Activated CD4-positive, alpha-beta T cell treated with anti-CD3 and anti-CD28 coated beads for 4 hours (primary cell): ENCODE results near the gene MEDAG.

Experiments used
- DNase-seq, 2 donors: peaks; one replicate each; pipeline ENCODE4 v3.0.0-alpha.2; 2020

The MEDAG gene

GRCh38 chr13:30966101-30966500 is 60.0 kb downstream of the MEDAG start:
- no peak for DNase-seq

DNA sequence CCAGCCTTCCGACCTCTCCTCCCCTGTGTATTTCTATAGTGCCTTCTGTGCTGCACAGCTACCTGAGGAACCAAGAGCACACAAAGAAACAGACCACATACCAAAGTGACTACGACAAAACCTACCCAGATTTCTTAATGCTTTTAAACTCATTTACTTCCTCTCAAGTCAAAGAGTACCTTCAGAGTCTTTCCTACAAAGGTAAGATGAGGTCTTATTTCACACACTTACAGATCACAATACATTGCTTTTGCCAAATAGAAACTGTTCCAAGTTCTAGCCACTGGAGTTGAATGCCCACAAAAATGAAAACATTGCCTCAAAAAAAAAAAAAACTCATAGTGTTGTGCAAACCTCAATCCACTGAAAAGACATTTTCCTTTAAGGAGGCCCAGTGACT is 62.8 kb downstream of the MEDAG start:
- no peak for DNase-seq

DNA sequence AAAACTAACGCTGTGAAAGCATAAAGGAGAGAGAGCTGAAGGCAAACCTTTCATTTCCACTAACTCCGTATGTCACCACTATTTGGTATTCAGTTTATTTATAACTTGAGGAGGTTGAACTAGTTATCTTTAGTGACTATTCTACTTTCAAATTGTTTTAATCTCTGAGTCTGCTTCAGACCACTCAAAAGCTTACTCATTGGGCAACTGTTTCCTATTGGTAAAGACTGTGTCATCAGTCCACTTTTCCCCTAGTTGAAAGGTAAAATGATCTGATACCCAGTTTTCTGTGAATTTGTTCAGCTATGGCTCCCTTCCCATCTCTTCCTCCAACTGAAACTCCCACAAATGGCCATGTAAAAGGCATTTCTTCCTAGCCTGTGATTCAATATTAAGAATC is 65.5 kb downstream of the MEDAG start:
- DNase-seq = no peak

DNA sequence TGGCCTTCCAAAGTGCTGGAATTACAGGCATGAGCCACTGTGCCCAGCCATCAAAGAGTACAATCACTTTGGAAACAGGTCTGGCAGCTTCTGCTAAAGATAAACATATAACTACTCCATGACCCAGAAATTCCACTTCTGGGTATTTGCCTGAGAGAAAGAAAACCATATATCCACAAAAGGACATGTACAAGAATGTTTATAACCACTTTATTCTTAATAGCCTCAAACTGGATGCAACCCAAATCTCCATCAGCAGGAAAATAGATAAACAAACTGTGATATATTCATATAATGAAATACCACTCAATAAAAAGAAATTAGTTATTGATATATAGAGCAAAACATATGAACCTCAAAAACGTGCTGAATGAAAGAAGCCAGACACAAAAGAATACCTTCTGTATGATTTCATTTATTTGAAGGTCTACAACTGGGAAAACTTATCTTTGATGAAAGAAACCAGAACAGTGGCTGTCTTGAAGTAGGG is 66.9 kb downstream of the MEDAG start:
- no peak for DNase-seq

DNA sequence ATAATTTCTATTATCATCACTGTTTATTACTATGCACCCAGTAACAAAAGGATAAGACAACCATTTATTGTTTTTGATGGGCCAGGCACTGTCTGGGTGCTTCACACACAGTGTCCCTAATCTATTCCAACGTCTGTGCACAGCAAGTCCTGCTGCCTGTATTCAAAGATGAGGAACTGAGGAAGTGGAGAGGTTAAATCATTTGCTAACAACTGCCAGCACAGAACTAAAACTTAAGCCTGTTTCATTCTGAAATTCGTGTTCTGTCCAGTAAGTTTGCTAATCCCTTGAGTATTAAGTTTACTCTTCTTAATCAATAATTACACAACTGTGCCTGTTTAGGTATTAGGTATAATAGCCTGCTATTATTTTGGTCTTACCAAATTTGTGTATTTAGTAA is 68.3 kb downstream of the MEDAG start:
- DNase-seq = no peak
